ENCODE data around the gene XK.

The XK gene

DNA sequence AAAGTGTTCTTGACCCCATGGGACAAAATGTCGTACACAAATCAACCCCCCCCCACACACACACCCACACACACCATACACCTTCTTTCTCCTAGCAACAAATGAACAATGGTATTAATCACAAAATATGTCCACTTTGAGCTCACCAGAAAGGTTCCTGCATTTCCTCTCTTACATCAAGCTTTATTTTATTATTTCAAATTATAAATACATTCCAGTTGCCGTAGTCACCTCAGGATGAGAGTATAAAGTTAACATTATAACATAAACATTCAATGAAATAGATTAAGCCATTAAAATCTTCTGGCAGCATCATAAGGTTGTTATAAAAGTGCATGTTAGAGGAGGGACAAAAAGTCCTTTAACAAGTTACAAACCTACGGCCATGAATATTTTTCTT lies 7.3 kb downstream of the XK start:
- TF ChIP-seq, protein P1, sequence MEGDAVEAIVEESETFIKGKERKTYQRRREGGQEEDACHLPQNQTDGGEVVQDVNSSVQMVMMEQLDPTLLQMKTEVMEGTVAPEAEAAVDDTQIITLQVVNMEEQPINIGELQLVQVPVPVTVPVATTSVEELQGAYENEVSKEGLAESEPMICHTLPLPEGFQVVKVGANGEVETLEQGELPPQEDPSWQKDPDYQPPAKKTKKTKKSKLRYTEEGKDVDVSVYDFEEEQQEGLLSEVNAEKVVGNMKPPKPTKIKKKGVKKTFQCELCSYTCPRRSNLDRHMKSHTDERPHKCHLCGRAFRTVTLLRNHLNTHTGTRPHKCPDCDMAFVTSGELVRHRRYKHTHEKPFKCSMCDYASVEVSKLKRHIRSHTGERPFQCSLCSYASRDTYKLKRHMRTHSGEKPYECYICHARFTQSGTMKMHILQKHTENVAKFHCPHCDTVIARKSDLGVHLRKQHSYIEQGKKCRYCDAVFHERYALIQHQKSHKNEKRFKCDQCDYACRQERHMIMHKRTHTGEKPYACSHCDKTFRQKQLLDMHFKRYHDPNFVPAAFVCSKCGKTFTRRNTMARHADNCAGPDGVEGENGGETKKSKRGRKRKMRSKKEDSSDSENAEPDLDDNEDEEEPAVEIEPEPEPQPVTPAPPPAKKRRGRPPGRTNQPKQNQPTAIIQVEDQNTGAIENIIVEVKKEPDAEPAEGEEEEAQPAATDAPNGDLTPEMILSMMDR (IDR thresholded peaks at IDR 0.05) = no peak
- no peak for TF ChIP-seq ZFX (IDR thresholded peaks at IDR 0.05; ENCODE audit: borderline replicate concordance)
- no peak overlapping the region for H3K27ac ChIP-seq

DNA sequence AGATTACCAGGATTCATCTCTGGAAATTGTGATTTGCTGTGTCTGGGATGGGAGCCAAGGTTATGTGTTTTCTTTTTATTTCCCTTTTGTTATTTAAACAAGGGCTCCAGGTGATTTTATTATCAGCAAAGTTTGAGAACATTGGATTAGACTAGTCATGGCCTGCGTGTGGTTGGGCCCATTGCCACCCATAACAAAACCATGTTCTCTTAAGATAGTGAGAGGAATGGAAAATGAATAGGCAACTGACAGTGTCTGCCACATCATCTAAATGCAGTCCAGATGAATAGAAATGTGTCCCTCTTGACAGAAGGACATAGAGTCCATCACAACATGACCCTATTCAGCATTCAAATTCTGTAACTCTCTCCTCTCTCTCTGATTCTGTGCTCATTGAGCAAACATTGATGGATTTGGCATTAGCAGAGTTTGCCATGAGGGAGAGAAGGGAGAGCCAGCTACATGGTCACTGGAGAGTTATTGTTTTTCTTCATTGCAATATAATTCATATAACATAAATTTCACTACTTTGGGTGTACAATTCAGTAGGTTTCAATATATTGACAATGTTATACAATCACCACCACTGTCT lies 11.7 kb downstream of the XK start:
- no peak overlapping the region for H3K27ac ChIP-seq
- TF ChIP-seq, protein P1 (IDR thresholded peaks at IDR 0.05) = no peak
- no peak for TF ChIP-seq ZFX (IDR thresholded peaks at IDR 0.05; ENCODE audit: borderline replicate concordance)

DNA sequence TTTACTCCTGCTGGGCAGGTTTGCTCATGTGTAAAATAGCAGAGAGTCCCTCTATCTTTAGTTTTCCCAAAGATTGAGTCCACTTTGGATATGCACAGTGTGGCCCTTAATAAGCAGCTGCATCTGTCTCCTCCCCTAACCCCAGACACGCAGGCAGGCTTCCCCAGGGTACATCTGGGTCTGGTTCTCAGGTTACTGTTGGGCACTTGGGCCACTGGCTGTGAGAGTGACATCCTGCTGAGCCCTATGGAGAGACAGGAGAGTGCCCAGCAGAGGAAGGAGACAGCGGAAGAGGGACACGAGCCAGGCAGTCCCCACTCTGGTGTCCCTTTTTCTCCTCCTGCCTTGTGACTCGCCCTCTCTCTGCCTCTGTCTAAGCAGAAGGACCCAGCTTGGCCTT lies 16.0 kb downstream of the XK start:
- no peak for TF ChIP-seq ZFX (IDR thresholded peaks at IDR 0.05; ENCODE audit: borderline replicate concordance)
- TF ChIP-seq, protein P1 (IDR thresholded peaks at IDR 0.05) = no peak
- no peak overlapping the region for H3K27ac ChIP-seq

DNA sequence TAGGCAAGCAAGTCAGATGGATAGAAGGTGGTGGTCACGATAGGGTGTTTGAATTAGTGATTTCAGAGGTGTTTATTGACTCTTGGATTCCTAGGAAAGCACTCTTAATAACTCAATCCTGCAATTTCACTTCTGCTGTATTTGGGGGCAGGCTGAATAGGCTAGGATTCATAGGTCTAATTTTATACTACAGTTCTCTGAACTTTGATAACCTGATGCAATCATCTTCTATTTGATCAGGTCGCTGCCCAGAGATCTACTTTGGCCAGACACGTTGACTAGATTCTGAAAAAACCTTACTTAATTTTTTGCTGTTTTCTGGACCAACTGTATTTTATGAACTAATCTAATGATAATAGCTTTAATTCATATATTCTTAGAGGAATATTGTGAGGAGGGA lies 26.4 kb downstream of the XK start:
- H3K27ac ChIP-seq = no peak overlapping the region
- no peak for TF ChIP-seq ZFX (IDR thresholded peaks at IDR 0.05; ENCODE audit: borderline replicate concordance)
- TF ChIP-seq, protein P1 (IDR thresholded peaks at IDR 0.05) = no peak

DNA sequence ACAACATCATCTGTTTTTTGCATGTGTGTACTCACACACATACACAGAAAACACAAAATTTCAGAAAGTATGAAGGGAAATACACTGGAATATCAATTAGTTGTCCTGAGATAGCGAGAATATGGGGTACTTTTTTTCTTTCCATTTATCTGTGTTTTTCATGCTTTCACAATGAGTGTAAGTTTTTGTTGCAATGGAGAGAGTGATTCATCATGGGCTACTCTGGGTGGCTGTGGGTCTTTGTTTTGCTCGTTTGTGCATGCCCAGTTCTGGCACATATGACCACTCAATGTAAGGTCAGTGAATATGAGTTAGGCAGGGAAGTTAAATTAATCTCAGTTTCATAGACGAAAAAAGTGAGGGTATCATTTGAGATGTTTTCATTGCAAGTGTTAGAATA lies 26.9 kb downstream of the XK start:
- no peak overlapping the region for H3K27ac ChIP-seq
- TF ChIP-seq, protein P1 (IDR thresholded peaks at IDR 0.05) = no peak
- no peak for TF ChIP-seq ZFX (IDR thresholded peaks at IDR 0.05; ENCODE audit: borderline replicate concordance)

DNA sequence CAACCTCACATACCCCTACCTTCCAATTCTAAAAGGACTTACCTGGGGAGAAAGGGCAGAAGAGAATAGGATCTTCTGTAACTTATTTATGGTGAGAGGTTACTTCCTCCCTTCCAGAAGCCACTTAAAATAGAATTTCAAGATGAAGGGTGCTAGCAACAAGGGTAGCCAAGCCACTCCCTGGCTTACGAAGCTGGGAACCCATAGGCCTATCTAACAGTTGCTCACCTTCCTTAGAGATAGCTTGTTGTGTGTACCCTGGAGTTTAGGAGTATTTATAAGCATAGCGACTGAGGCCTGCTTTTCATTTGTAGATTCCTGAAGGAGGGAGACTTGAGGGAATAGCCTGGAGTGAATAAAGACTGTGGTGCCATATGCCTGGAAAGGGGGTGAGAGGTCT lies 28.9 kb downstream of the XK start:
- TF ChIP-seq, protein P1 (IDR thresholded peaks at IDR 0.05) = no peak
- TF ChIP-seq ZFX (IDR thresholded peaks at IDR 0.05; ENCODE audit: borderline replicate concordance) = no peak
- H3K27ac ChIP-seq = no peak overlapping the region

DNA sequence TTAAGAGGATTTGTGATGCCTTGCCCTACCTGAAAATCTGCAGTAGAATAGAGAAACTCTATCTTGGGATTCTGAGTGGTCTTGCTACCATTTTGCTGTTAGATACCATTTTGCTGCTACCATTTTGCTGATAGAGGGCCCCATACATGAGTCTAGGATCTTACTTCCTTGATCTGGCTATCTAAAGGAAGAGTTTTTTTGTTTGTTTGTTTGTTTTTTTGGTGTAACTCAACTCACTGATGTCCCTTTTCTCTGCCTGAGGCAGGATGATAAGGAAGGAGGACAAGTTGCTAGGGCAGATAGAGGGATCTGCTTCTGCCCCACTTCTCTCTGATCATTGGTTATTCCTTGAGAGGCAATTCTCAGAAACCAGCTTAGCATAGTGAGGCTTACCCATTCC lies 31.0 kb downstream of the XK start:
- no peak overlapping the region for H3K27ac ChIP-seq
- no peak for TF ChIP-seq ZFX (IDR thresholded peaks at IDR 0.05; ENCODE audit: borderline replicate concordance)
- TF ChIP-seq, protein P1 (IDR thresholded peaks at IDR 0.05) = no peak
